Stomach smooth muscle (tissue), 2 donors: Measurements from ENCODE around the gene PRKCH.
"Not testable (repeated sequence)": the region's sequence is repeated elsewhere in the genome, so short reads cannot be mapped to it uniquely, and the experiment has no call there.

Experiments used
- H3K27ac ChIP-seq: one replicate; pipeline ENCODE4 v1.7.0; 2013; ENCODE audit warnings: mild to moderate bottlenecking, low read length, inconsistent platforms
- H3K27me3 ChIP-seq, 2 donors: one replicate each; pipeline ENCODE4 v1.7.0; 2013; ENCODE audit warnings: low read length in 2 of 2; ENCODE audit not compliant: insufficient read depth in 2 of 2, control insufficient read depth in 1 of 2
- H3K36me3 ChIP-seq, 2 donors: one replicate each; pipeline ENCODE4 v1.7.0; 2013; ENCODE audit warnings: low read length in 2 of 2; ENCODE audit not compliant: control insufficient read depth in 2 of 2, insufficient read depth in 2 of 2
- H3K4me1 ChIP-seq: one replicate; pipeline ENCODE4 v1.7.0; 2013; ENCODE audit warnings: low read length; ENCODE audit not compliant: control insufficient read depth, insufficient read depth
- H3K4me3 ChIP-seq, 2 donors: one replicate each; pipeline ENCODE4 v1.7.0; 2013; ENCODE audit warnings: low read length in 2 of 2
- H3K9ac ChIP-seq, 2 donors: one replicate each; pipeline ENCODE4 v1.7.0; 2013; ENCODE audit warnings: low read length in 2 of 2, mild to moderate bottlenecking in 1 of 2
- H3K9me3 ChIP-seq, 2 donors: one replicate each; pipeline ENCODE4 v1.7.0; 2013; ENCODE audit warnings: low read length in 2 of 2; ENCODE audit not compliant: control insufficient read depth in 2 of 2
- donor health status: healthy.
- donor health status: Pancreatic carcinoma.

PRKCH gene

GRCh38 chr14:61304688-61305087, 16.7 kb upstream of the PRKCH start:
- Histone ChIP-seq H3K4me3 (no peak overlapping the region), H3K27me3 (no peaks in the 10 kb centered on the region), H3K27ac (no peak overlapping the region), H3K4me1 (no peaks in the 10 kb centered on the region), H3K9me3 (no peaks in the 10 kb centered on the region), H3K9ac (no peak overlapping the region), H3K36me3 (no peaks in the 10 kb centered on the region)

- H3K4me1 ChIP-seq: no peaks in the 10 kb centered on the region
- H3K36me3 ChIP-seq: no peaks in the 10 kb centered on the region
- H3K9me3 ChIP-seq: no peaks in the 10 kb centered on the region
- no peak overlapping the region for H3K4me3 ChIP-seq
- no peaks in the 10 kb centered on the region for H3K27me3 ChIP-seq
- H3K27ac ChIP-seq: no peak overlapping the region
- H3K9ac ChIP-seq: no peak overlapping the region
Measured at GRCh38 chr14:61308198-61308597, 13.2 kb upstream of the PRKCH start.

- not testable (repeated sequence) for H3K4me3 ChIP-seq, H3K27me3 ChIP-seq, H3K36me3 ChIP-seq, H3K9me3 ChIP-seq, H3K4me1 ChIP-seq, H3K27ac ChIP-seq, H3K9ac ChIP-seq
Measured at GRCh38 chr14:61308701-61309100, 12.7 kb upstream of the PRKCH start.

GRCh38 chr14:61315313-61315712, 6.1 kb upstream of the PRKCH start:
- Histone ChIP-seq H3K4me3 (no peak overlapping the region), H3K9ac (no peak overlapping the region), H3K9me3 (no peaks in the 10 kb centered on the region), H3K27ac (no peak overlapping the region), H3K27me3 (peaks cover 4 to 6% of the 10 kb centered on the region in 2 donors), H3K36me3 (no peaks in the 10 kb centered on the region), H3K4me1 (no peaks in the 10 kb centered on the region)

- H3K9me3 ChIP-seq: no peaks in the 10 kb centered on the region
- no peak overlapping the region for H3K27ac ChIP-seq
- no peaks in the 10 kb centered on the region for H3K36me3 ChIP-seq
- H3K4me1 ChIP-seq: peaks cover 6% of the 10 kb centered on the region
- H3K9ac ChIP-seq: no peak overlapping the region
- peaks cover 16 to 23% of the 10 kb centered on the region in 2 donors for H3K27me3 ChIP-seq
- no peak overlapping the region for H3K4me3 ChIP-seq
Measured at GRCh38 chr14:61319086-61319485, 2.3 kb upstream of the PRKCH start.

- H3K9me3 ChIP-seq: no peaks in the 10 kb centered on the region
- no peak overlapping the region for H3K27ac ChIP-seq
- H3K9ac ChIP-seq: no peak overlapping the region
- H3K27me3 ChIP-seq: peaks cover 16 to 23% of the 10 kb centered on the region in 2 donors
- no peaks in the 10 kb centered on the region for H3K36me3 ChIP-seq
- H3K4me1 ChIP-seq: peaks cover 6% of the 10 kb centered on the region
- no peak overlapping the region for H3K4me3 ChIP-seq
Measured at GRCh38 chr14:61319706-61320105, 1.7 kb upstream of the PRKCH start.

GRCh38 chr14:61320170-61320569, 1.2 kb upstream of the PRKCH start:
- not testable (repeated sequence) for H3K9ac ChIP-seq, H3K27ac ChIP-seq, H3K9me3 ChIP-seq, H3K36me3 ChIP-seq, H3K4me3 ChIP-seq, H3K4me1 ChIP-seq
- peaks cover 16 to 23% of the 10 kb centered on the region in 2 donors for H3K27me3 ChIP-seq

- peak overlapping the region; percentile 28 to 67 for H3K4me3 ChIP-seq
- no peaks in the 10 kb centered on the region for H3K36me3 ChIP-seq
- peaks cover 6% of the 10 kb centered on the region for H3K4me1 ChIP-seq
- H3K9ac ChIP-seq: no peak overlapping the region
- H3K27ac ChIP-seq: no peak overlapping the region
- H3K27me3 ChIP-seq: peaks cover 16 to 23% of the 10 kb centered on the region in 2 donors
- no peaks in the 10 kb centered on the region for H3K9me3 ChIP-seq
Measured at GRCh38 chr14:61320806-61321384, 484 bp upstream of the PRKCH start.

- peaks cover 16 to 23% of the 10 kb centered on the region in 2 donors for H3K27me3 ChIP-seq
- H3K4me3 ChIP-seq: peak overlapping the region; percentile 26 to 67
- H3K36me3 ChIP-seq: no peaks in the 10 kb centered on the region
- peak overlapping the region; percentile 35 to 42 for H3K9ac ChIP-seq
- H3K9me3 ChIP-seq: no peaks in the 10 kb centered on the region
- no peak overlapping the region for H3K27ac ChIP-seq
- H3K4me1 ChIP-seq: peaks cover 6% of the 10 kb centered on the region
Measured at GRCh38 chr14:61322011-61322798, 826 bp downstream of the PRKCH start.

- Histone ChIP-seq H3K27me3 (peaks cover 16 to 23% of the 10 kb centered on the region in 2 donors), H3K4me3 (peak overlapping the region; percentile 26 to 67), H3K9me3 (no peaks in the 10 kb centered on the region), H3K36me3 (no peaks in the 10 kb centered on the region), H3K27ac (no peak overlapping the region), H3K9ac (no peak overlapping the region), H3K4me1 (peaks cover 6% of the 10 kb centered on the region)
Measured at GRCh38 chr14:61322799-61323290, 1.5 kb downstream of the PRKCH start.

GRCh38 chr14:61323970-61324369, 2.6 kb downstream of the PRKCH start:
- H3K36me3 ChIP-seq: no peaks in the 10 kb centered on the region
- peak overlapping the region in 1 of 2 donors; percentile 29 for H3K4me3 ChIP-seq
- H3K4me1 ChIP-seq: peaks cover 6% of the 10 kb centered on the region

More at GRCh38 chr14:61323970-61324369, 2.6 kb downstream of the PRKCH start:
- H3K27me3 ChIP-seq: peaks cover 14 to 23% of the 10 kb centered on the region in 2 donors
- no peak overlapping the region for H3K27ac ChIP-seq
- H3K9ac ChIP-seq: no peak overlapping the region
- no peaks in the 10 kb centered on the region for H3K9me3 ChIP-seq
